Activated naive CD8-positive, alpha-beta T cell treated with anti-CD3 and anti-CD28 coated beads for 36 hours (primary cell): Measurements from ENCODE around the gene RPIA. TPM values are rescaled to one million over a fixed set of nuclear protein-coding genes. Genes with fewer than 3 reads are reported as not detected.
"Not testable (repeated sequence)": the region's sequence is repeated elsewhere in the genome, so short reads cannot be mapped to it uniquely, and the experiment has no call there.

Source experiments
- DNase-seq: peaks from one replicate; pipeline ENCODE4 v3.0.0; 2021
- H3K27ac Mint-ChIP-seq: one replicate; pipeline ENCODE4 v1.8.0; 2022; ENCODE audit warnings: mild to moderate bottlenecking, moderate library complexity, mixed read lengths
- H3K27me3 Mint-ChIP-seq: one replicate; pipeline ENCODE4 v1.8.0; 2022; ENCODE audit warnings: mild to moderate bottlenecking, mixed read lengths
- H3K36me3 Mint-ChIP-seq: one replicate; pipeline ENCODE4 v1.8.0; 2021; ENCODE audit warnings: mild to moderate bottlenecking, mixed read lengths
- H3K4me1 Mint-ChIP-seq: one replicate; pipeline ENCODE4 v1.8.0; 2021; ENCODE audit warnings: mixed read lengths
- H3K4me3 Mint-ChIP-seq: one replicate; pipeline ENCODE4 v1.8.0; 2022; ENCODE audit warnings: mild to moderate bottlenecking, moderate library complexity, mixed read lengths
- H3K9me3 Mint-ChIP-seq: one replicate; pipeline ENCODE4 v1.8.0; 2022; ENCODE audit warnings: mixed read lengths
- total RNA-seq, 2 experiments: library from RNA; stranded (reverse); gene quantifications; one replicate each; pipeline ENCODE4 v1.2.3, GENCODE V29; 2021

Gene RPIA
- total RNA-seq, 2 experiments from 2014 or later: 87.6 to 88.5 TPM

GRCh38 chr2:88737385-88737784 is 45.9 kb downstream of the RPIA start:
- Mint-ChIP-seq H3K4me1 (peaks cover 28% of the 10 kb centered on the region), H3K9me3 (no peaks in the 10 kb centered on the region), H3K4me3 (no peak overlapping the region), H3K27me3 (no peaks in the 10 kb centered on the region), H3K27ac (peak overlapping the region; percentile 21), H3K36me3 (peaks cover 19% of the 10 kb centered on the region)
- DNase-seq: no peak

GRCh38 chr2:88738271-88738670 is 46.8 kb downstream of the RPIA start:
- peaks cover 28% of the 10 kb centered on the region for H3K36me3 Mint-ChIP-seq
- H3K4me3 Mint-ChIP-seq: no peak overlapping the region

DNA sequence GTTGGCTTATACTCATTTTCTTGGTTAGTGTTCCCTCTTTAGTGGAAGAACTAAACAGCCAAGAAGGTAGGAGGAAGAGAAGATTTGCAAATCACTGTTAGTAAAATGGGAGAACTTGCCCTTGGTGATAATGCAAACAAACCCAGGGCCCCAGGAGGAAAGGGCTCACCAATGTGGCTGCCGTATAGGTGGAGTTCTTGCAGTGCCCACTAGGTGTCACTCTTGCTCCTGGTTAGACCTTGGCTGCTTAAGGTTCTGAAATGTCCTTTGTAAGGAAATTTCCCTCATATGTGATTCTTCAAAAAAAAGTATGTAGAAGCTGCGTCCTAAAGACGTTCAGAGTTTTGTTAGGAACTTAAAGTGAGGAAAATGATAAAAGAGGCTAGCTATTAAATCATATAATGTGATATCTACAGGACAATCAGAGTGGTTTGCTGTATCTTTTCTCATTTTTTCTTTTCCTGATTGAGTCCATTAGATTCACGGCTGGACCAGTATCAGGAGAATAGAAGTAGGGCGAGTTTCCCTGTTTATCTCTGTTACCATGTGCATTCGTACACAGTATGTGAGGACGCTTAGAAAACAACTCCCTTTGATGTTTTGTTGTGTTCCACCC is 48.6 kb downstream of the RPIA start:
- Mint-ChIP-seq H3K4me1 (peaks cover 27% of the 10 kb centered on the region), H3K27ac (no peak overlapping the region), H3K4me3 (no peak overlapping the region), H3K36me3 (peaks cover 46% of the 10 kb centered on the region), H3K9me3 (peaks cover 18% of the 10 kb centered on the region), H3K27me3 (no peaks in the 10 kb centered on the region)
- DNase-seq: peak; percentile 63

More at GRCh38 chr2:88738271-88738670, 46.8 kb downstream of the RPIA start:
- peaks cover 23% of the 10 kb centered on the region for H3K4me1 Mint-ChIP-seq
- H3K9me3 Mint-ChIP-seq: peaks cover 2% of the 10 kb centered on the region
- no peak for DNase-seq
- H3K27me3 Mint-ChIP-seq: no peaks in the 10 kb centered on the region
- no peak overlapping the region for H3K27ac Mint-ChIP-seq

GRCh38 chr2:88746929-88747490 is 55.5 kb downstream of the RPIA start:
- Mint-ChIP-seq H3K9me3 (peaks cover 24% of the 10 kb centered on the region), H3K27me3 (no peaks in the 10 kb centered on the region), H3K36me3 (peaks cover 81% of the 10 kb centered on the region), H3K4me3 (no peak overlapping the region), H3K27ac (no peak overlapping the region), H3K4me1 (peaks cover 21% of the 10 kb centered on the region)
- no peak for DNase-seq

- Mint-ChIP-seq H3K36me3 (peaks cover 80% of the 10 kb centered on the region), H3K9me3 (peaks cover 24% of the 10 kb centered on the region), H3K27me3 (no peaks in the 10 kb centered on the region), H3K27ac (no peak overlapping the region), H3K4me1 (peaks cover 26% of the 10 kb centered on the region), H3K4me3 (no peak overlapping the region)
- no peak for DNase-seq
These were observed 56.5 kb downstream of the RPIA start for GRCh38 chr2:88747990-88748389.

GRCh38 chr2:88751768-88752167 is 60.3 kb downstream of the RPIA start:
- Mint-ChIP-seq H3K9me3 (no peaks in the 10 kb centered on the region), H3K4me3 (no peak overlapping the region), H3K27me3 (no peaks in the 10 kb centered on the region), H3K36me3 (peaks cover 71% of the 10 kb centered on the region), H3K27ac (peak overlapping the region; percentile 49), H3K4me1 (peaks cover 44% of the 10 kb centered on the region)
- no peak for DNase-seq

DNA sequence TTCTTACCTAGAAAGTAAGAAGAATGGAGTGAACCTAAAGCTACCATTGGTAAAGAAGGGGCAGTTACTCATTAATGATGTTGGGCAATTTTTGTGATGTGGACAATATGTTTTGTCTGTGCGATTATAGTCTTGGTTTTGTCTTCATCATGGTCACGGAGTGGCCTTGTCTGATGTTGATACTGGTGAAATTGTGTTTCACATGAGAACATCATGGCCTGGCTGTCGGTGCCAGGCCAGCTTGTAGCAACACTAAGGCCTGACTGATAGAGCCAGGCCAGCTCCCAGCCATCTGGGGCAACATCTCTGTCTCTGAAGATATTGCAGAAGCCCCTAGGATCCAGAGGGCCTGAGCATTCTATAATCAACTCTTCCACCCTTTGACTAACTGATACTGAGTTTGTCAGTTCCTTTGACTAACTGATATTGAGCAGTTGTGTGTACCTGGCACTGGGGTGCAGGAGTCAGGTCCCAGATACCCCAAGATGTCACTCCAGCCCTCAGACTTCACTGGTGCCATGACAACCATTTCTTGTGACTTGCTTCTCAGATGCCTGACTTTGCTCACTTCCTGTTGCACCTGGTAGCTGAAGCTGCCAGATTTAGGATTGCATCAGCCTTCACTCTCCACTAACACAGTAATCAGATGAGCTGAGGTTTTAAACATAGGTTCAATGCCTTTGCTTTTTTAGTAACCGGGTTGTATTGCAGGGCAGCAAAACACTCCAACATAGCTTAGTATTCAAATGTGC is 62.5 kb downstream of the RPIA start:
- Mint-ChIP-seq H3K36me3 (peaks cover 67% of the 10 kb centered on the region), H3K4me1 (peaks cover 40% of the 10 kb centered on the region), H3K27ac (peak overlapping the region; percentile 89), H3K9me3 (peaks cover 8% of the 10 kb centered on the region), H3K4me3 (peak overlapping the region; percentile 14), H3K27me3 (no peaks in the 10 kb centered on the region)
- DNase-seq: peak; percentile 30

GRCh38 chr2:88754585-88755320 is 63.3 kb downstream of the RPIA start:
- Mint-ChIP-seq H3K4me1 (peaks cover 40% of the 10 kb centered on the region), H3K27me3 (no peaks in the 10 kb centered on the region), H3K4me3 (no peak overlapping the region), H3K27ac (peak overlapping the region; percentile 89), H3K36me3 (peaks cover 67% of the 10 kb centered on the region), H3K9me3 (peaks cover 9% of the 10 kb centered on the region)
- DNase-seq: no peak

- Mint-ChIP-seq H3K4me1 (peaks cover 38% of the 10 kb centered on the region), H3K36me3 (peaks cover 73% of the 10 kb centered on the region)
These were observed 64.4 kb downstream of the RPIA start for GRCh38 chr2:88755836-88756235.

GRCh38 chr2:88757025-88757424 is 65.6 kb downstream of the RPIA start:
- H3K36me3 Mint-ChIP-seq: peaks cover 64% of the 10 kb centered on the region
- no peaks in the 10 kb centered on the region for H3K27me3 Mint-ChIP-seq
- H3K9me3 Mint-ChIP-seq: peaks cover 11% of the 10 kb centered on the region
- peaks cover 28% of the 10 kb centered on the region for H3K4me1 Mint-ChIP-seq
- no peak for DNase-seq
- H3K4me3 Mint-ChIP-seq: no peak overlapping the region
- peak overlapping the region; percentile 3 for H3K27ac Mint-ChIP-seq

More at GRCh38 chr2:88755836-88756235, 64.4 kb downstream of the RPIA start:
- Mint-ChIP-seq H3K4me3 (no peak overlapping the region), H3K27ac (no peak overlapping the region), H3K9me3 (peaks cover 11% of the 10 kb centered on the region), H3K27me3 (no peaks in the 10 kb centered on the region)
- DNase-seq: no peak

GRCh38 chr2:88758702-88759101 is 67.2 kb downstream of the RPIA start:
- Mint-ChIP-seq H3K36me3 (peaks cover 49% of the 10 kb centered on the region), H3K9me3 (peaks cover 18% of the 10 kb centered on the region), H3K4me1 (peaks cover 15% of the 10 kb centered on the region)
- not testable (repeated sequence) for H3K27ac Mint-ChIP-seq, H3K4me3 Mint-ChIP-seq, H3K27me3 Mint-ChIP-seq, DNase-seq

- peaks cover 21% of the 10 kb centered on the region for H3K27me3 Mint-ChIP-seq
- H3K4me1 Mint-ChIP-seq: peaks cover 4% of the 10 kb centered on the region
- no peak for DNase-seq
- peaks cover 18% of the 10 kb centered on the region for H3K9me3 Mint-ChIP-seq
- no peak overlapping the region for H3K4me3 Mint-ChIP-seq
- peaks cover 31% of the 10 kb centered on the region for H3K36me3 Mint-ChIP-seq
- H3K27ac Mint-ChIP-seq: no peak overlapping the region
These were observed 69.5 kb downstream of the RPIA start for GRCh38 chr2:88760819-88761598.

DNA sequence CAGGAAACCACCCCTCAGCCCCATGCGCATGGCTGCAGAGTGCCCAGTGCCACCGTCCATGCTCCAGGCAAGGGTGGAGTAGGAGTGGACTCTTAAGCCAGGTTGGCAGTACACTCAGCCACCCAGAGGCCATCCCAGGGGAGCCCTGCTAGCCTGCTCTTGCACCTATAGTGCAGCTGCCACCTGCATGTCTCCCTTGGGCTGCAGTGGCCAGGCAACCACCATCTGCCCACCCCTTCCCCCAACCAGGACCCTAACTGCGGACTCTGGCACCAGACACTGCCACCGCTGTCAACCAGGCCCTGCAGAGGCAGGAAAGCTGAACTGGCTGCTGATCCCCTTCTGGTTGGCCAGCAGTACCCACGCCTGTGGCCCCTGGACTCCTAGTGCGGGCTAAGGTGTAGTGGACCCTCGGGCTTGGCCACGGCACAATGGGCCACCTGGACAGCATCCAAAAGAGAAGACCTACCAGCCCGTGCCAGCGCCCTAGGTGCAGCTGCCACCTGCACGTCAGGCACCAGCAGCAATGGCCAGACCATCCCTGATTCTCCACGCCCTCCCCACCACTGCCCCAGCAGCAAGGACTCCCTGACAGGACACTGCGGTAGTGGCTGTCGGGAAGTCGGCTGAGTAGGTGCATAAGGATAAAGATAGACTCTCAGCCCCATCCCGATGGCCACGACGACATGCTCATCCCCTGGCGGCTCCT is 72.8 kb downstream of the RPIA start:
- DNase-seq: no peak
- Mint-ChIP-seq H3K27ac (no peak overlapping the region), H3K27me3 (peaks cover 33% of the 10 kb centered on the region), H3K36me3 (peaks cover 9% of the 10 kb centered on the region), H3K9me3 (peaks cover 8% of the 10 kb centered on the region), H3K4me1 (peaks cover 5% of the 10 kb centered on the region), H3K4me3 (no peak overlapping the region)

DNA sequence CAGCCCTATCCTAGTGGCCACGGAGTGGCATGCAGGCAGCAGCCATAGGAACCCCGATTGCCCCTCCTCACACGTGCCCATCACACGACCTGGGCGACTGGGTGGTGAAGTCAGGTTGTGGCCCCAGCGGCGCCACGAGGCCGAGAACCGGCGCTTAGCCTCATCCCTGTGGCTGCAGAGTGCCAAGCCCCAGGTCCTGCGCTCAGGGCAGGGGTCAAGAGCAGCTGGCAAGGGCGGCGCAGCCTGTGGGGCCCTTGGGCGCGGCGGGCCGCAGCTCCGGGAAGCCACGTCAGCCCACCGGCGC is 73.3 kb downstream of the RPIA start:
- Mint-ChIP-seq H3K36me3 (peaks cover 9% of the 10 kb centered on the region), H3K27ac (no peak overlapping the region), H3K27me3 (peaks cover 33% of the 10 kb centered on the region), H3K4me3 (no peak overlapping the region), H3K4me1 (peaks cover 5% of the 10 kb centered on the region), H3K9me3 (peaks cover 8% of the 10 kb centered on the region)
- DNase-seq: no peak
